GM12872 (cell line): ENCODE results near the gene MEIOSIN.

ENCODE experiments used
- TF ChIP-seq, protein P1 (sequence below): IDR thresholded peaks from 3 replicates; pipeline ENCODE4 v1.5.1; 2011; ENCODE audit warnings: low read depth, mild to moderate bottlenecking, low read length, moderate library complexity; ENCODE audit not compliant: insufficient read depth

MEIOSIN gene

DNA sequence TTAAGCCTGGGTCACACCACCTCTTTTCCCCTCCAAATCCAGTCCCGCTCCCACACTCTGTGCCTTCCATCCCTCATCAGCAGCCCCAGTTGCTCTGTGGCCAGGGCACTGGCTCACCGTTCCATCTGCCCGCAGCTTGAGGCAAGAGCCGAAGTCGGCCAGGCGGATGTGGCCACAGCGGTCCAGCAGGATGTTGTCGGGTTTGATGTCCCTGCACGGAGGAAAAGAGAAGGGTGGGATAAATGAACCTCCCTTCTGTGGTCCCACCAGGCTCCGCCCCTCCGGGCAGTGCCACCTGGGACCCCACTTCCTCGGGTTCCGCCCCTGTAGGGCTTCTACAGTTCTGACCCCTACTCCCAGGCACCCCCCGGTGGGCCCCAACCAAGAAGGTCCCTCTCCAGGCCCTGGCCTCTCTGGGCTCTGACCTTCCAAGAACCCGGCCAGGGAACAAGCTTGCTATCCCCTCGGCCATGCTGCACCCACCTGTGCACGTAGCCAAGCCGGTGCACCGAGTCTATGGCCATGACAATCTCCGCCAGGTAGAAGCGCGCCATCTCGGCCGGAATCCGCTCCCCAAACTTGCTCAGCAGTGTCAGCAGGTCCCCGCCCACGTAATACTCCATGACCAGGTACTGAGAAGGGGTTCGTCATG lies 44.9 kb downstream of the MEIOSIN start:
- TF ChIP-seq, protein P1, sequence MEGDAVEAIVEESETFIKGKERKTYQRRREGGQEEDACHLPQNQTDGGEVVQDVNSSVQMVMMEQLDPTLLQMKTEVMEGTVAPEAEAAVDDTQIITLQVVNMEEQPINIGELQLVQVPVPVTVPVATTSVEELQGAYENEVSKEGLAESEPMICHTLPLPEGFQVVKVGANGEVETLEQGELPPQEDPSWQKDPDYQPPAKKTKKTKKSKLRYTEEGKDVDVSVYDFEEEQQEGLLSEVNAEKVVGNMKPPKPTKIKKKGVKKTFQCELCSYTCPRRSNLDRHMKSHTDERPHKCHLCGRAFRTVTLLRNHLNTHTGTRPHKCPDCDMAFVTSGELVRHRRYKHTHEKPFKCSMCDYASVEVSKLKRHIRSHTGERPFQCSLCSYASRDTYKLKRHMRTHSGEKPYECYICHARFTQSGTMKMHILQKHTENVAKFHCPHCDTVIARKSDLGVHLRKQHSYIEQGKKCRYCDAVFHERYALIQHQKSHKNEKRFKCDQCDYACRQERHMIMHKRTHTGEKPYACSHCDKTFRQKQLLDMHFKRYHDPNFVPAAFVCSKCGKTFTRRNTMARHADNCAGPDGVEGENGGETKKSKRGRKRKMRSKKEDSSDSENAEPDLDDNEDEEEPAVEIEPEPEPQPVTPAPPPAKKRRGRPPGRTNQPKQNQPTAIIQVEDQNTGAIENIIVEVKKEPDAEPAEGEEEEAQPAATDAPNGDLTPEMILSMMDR, result no peak

- TF ChIP-seq, protein P1, result peak; percentile 82
These were observed 46.2 kb downstream of the MEIOSIN start for GRCh38 chr19:45779231-45780145.

GRCh38 chr19:45780146-45780447 lies 46.9 kb downstream of the MEIOSIN start:
- TF ChIP-seq, protein P1, result no peak

GRCh38 chr19:45780448-45781213 lies 47.4 kb downstream of the MEIOSIN start:
- TF ChIP-seq, protein P1, result no peak

GRCh38 chr19:45781214-45782161 lies 48.2 kb downstream of the MEIOSIN start:
- TF ChIP-seq, protein P1, result no peak

GRCh38 chr19:45782162-45782691 lies 49.0 kb downstream of the MEIOSIN start, which contains the start of gene DMPK:
Gene DMPK, minus strand, starts transcription at chr19:45782490. Its CDS starts 138 bp downstream, at chr19:45782352.
- TF ChIP-seq, protein P1, result no peak
